Activated naive CD8-positive, alpha-beta T cell (primary cell): ENCODE results near the gene PRSS8.
A peak's percentile ranks its signal among the peaks of the same experiment; 100 is the strongest.

ENCODE experiments used
- H3K27ac Mint-ChIP-seq: one replicate; pipeline ENCODE4 v1.8.0; 2021; ENCODE audit warnings: mixed read lengths
- H3K27me3 Mint-ChIP-seq: one replicate; pipeline ENCODE4 v1.8.0; 2021; ENCODE audit warnings: mixed read lengths
- H3K36me3 Mint-ChIP-seq: one replicate; pipeline ENCODE4 v1.8.0; 2021; ENCODE audit warnings: mixed read lengths
- H3K4me1 Mint-ChIP-seq: one replicate; pipeline ENCODE4 v1.8.0; 2021; ENCODE audit warnings: low read depth, mixed read lengths
- H3K4me3 Mint-ChIP-seq: one replicate; pipeline ENCODE4 v1.8.0; 2021; ENCODE audit warnings: mild to moderate bottlenecking, mixed read lengths
- H3K9me3 Mint-ChIP-seq: one replicate; pipeline ENCODE4 v1.8.0; 2021; ENCODE audit warnings: low read depth, mixed read lengths

PRSS8 gene

GRCh38 chr16:31125844-31126243 is 9.7 kb downstream of the PRSS8 start:
- H3K36me3 Mint-ChIP-seq, result no peaks in the 10 kb centered on the region
- H3K4me3 Mint-ChIP-seq, result no peak overlapping the region
- H3K27me3 Mint-ChIP-seq, result no peaks in the 10 kb centered on the region
- H3K9me3 Mint-ChIP-seq, result no peaks in the 10 kb centered on the region
- peaks cover 2% of the 10 kb centered on the region for H3K4me1 Mint-ChIP-seq
- H3K27ac Mint-ChIP-seq, result no peak overlapping the region

DNA sequence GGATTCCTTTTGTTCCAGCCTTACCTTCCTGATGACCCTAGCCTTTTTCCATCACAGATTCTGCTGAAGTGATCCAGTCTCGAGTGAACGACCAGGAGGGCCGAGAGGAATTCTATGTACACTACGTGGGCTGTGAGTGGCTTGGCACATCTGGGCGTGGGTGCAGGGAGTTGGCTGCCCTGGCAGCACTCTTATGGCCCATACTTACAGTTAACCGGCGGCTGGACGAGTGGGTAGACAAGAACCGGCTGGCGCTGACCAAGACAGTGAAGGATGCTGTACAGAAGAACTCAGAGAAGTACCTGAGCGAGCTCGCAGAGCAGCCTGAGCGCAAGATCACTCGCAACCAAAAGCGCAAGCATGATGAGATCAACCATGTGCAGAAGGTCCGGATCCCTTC is 15.4 kb downstream of the PRSS8 start:
- H3K27ac Mint-ChIP-seq, result no peak overlapping the region
- peaks cover 18% of the 10 kb centered on the region for H3K4me1 Mint-ChIP-seq
- no peaks in the 10 kb centered on the region for H3K36me3 Mint-ChIP-seq
- H3K4me3 Mint-ChIP-seq, result no peak overlapping the region
- H3K27me3 Mint-ChIP-seq, result no peaks in the 10 kb centered on the region
- H3K9me3 Mint-ChIP-seq, result no peaks in the 10 kb centered on the region

GRCh38 chr16:31118223-31119155 is 17.0 kb downstream of the PRSS8 start:
- Mint-ChIP-seq H3K36me3 (no peaks in the 10 kb centered on the region), H3K27me3 (no peaks in the 10 kb centered on the region), H3K4me3 (peak overlapping the region; percentile 95), H3K27ac (peak overlapping the region; percentile 89), H3K9me3 (no peaks in the 10 kb centered on the region), H3K4me1 (peaks cover 20% of the 10 kb centered on the region)

- Mint-ChIP-seq H3K27ac (peak within 1 kb of the TSS; percentile 89), H3K9me3 (no peaks in the 10 kb centered on the region), H3K27me3 (no peaks in the 10 kb centered on the region), H3K4me1 (peaks cover 20% of the 10 kb centered on the region), H3K4me3 (peak within 1 kb of the TSS; percentile 95), H3K36me3 (no peaks in the 10 kb centered on the region)
These were observed 17.9 kb downstream of the PRSS8 start, which contains the start of gene KAT8 for GRCh38 chr16:31117384-31118222. Gene KAT8 (plus strand): TSS chr16:31117664. CDS start chr16:31117682, 18 bp downstream.

DNA sequence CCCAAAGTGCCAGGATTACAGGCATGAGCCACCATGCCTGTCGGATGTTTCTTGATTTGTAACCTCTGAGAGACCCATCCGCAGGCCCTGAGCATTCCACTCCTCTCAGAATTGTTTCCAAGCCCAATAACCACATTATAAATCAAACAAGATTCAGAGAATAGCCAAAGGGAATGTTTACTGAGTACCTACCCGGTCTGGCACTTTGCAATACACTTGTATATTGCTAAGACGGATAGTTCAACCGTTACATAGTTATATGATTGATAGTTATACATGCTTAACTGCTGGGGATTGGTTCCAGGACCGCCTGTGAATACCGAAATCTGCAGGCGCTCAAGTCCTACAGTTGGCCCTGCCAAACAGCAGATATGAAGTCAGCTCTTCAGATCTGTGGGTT is 21.1 kb downstream of the PRSS8 start:
- H3K27ac Mint-ChIP-seq, result peak overlapping the region; percentile 7
- H3K9me3 Mint-ChIP-seq, result no peaks in the 10 kb centered on the region
- H3K4me3 Mint-ChIP-seq, result no peak overlapping the region
- H3K27me3 Mint-ChIP-seq, result no peaks in the 10 kb centered on the region
- no peaks in the 10 kb centered on the region for H3K36me3 Mint-ChIP-seq
- H3K4me1 Mint-ChIP-seq, result peaks cover 23% of the 10 kb centered on the region

DNA sequence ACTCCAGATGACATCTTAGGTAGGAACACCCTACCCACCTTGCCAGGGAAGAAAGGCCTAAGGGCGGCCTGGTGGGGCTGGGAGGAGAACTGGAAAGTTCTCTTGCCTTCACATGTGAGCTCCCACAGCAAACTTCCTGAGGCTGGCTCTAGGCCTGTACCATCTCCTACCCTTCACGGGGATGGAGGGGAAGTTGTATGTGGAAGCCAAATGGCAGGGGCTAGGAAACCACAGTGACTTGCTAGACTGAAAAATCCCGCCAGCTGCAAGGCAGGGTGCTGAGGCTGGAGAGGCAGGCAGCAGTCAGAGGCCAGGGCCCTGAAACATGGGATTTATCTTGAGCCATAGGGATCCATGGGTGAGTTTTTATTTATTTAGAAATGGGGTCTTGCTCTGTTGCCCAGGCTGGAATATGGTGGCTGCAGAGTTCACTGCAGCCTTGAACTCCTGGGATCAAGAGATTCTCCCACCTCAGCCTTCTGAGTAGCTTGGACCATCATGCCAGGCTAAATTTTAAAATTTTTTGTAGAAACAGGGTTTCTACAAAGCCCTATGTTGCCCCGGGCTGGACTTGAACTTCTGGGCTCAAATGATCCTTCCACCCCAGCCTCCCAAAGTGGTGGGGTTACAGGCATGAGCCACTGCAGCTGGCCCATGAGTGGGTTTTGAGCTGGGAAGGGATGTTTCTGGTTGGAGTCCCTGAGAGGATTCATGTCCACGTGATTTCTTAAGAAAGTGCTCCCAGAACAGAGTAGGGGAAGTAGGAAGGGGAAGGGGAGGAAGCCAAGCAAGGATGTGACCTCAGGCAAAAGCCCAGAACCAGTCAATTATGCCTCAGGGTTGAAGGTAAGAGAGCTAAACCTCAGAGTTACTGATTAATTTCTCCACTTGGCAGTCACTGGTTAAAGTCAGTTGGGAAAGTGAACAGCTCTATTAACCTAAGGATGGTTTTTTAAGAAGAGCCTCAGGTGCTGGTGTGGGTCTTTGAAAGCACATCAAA is 22.1 kb downstream of the PRSS8 start:
- Mint-ChIP-seq H3K4me3 (no peak overlapping the region), H3K36me3 (no peaks in the 10 kb centered on the region), H3K27me3 (no peaks in the 10 kb centered on the region), H3K27ac (peak overlapping the region; percentile 58), H3K4me1 (peaks cover 17% of the 10 kb centered on the region), H3K9me3 (no peaks in the 10 kb centered on the region)

DNA sequence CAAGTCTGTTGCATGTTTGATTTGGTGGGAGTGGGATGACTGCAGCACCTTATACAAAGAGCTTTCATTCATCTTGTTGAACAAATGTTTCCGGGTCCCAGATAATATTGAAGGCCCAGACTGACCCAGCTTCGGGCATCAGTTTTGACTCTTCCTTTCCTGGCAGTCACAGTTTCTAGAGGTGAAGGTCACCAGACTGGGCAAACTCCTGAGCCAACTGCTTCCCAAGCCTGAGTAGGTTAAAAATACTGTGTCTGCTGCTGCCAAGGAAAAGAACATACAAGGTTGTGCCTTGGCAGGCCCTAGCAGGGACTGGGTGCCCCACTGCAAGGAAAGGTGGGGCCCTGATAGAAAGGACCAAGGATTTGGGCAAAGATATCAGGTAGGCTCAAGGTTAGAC is 22.8 kb downstream of the PRSS8 start:
- Mint-ChIP-seq H3K9me3 (no peaks in the 10 kb centered on the region), H3K4me3 (no peak overlapping the region), H3K27ac (no peak overlapping the region), H3K4me1 (peaks cover 16% of the 10 kb centered on the region), H3K27me3 (no peaks in the 10 kb centered on the region), H3K36me3 (no peaks in the 10 kb centered on the region)

DNA sequence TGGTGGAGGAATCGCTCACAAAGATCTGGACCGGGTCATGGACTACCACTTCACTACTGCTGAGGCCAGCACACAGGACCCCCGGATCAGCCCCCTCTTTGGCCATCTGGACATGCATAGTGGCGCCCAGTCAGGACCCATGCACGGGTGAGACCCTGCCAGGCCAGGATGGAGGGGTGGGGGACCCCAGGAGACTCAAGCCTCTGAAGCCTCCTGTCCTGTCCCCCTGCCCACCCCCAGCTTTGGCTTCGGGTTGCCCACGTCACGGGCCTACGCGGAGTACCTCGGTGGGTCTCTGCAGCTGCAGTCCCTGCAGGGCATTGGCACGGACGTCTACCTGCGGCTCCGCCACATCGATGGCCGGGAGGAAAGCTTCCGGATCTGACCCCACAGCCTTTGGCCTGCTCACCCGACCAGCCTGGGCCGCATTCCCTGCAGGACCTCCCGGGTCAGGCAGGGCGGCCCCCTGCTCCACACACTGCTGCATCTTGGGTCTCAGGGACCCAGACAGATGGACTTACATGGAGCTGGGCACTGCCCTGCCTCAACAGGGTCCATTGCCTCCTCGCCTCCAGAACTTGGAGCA is 23.6 kb downstream of the PRSS8 start:
- H3K4me1 Mint-ChIP-seq, result peaks cover 20% of the 10 kb centered on the region

GRCh38 chr16:31110106-31111034 is 25.2 kb downstream of the PRSS8 start:
- Mint-ChIP-seq H3K4me3 (peak overlapping the region; percentile 40), H3K36me3 (no peaks in the 10 kb centered on the region), H3K27ac (no peak overlapping the region), H3K9me3 (no peaks in the 10 kb centered on the region), H3K4me1 (peaks cover 20% of the 10 kb centered on the region), H3K27me3 (no peaks in the 10 kb centered on the region)

More for the DNA sequence above, 23.6 kb downstream of the PRSS8 start:
- H3K4me3 Mint-ChIP-seq, result no peak overlapping the region
- H3K27ac Mint-ChIP-seq, result no peak overlapping the region
- no peaks in the 10 kb centered on the region for H3K9me3 Mint-ChIP-seq
- H3K36me3 Mint-ChIP-seq, result no peaks in the 10 kb centered on the region
- no peaks in the 10 kb centered on the region for H3K27me3 Mint-ChIP-seq

DNA sequence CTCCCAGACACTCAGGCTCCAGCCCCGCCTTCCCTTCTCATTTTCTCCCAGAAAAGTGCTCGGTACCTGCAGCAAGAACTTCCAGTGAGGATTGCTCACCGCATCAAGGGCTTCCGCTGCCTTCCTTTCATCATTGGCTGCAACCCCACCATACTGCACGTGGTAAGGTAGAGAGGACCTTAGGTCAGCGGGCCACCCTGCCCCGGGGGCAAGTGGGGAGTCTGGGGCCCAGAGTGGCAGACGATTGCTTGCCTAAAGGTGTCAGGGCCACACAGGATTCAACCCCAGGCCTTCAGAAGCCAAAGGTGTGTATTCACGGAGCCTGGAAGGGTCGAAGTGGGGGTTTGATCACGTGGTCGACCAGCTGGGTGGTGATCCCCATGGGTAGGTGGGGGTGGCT is 25.9 kb downstream of the PRSS8 start:
- H3K27ac Mint-ChIP-seq, result peak overlapping the region; percentile 76
- H3K27me3 Mint-ChIP-seq, result no peaks in the 10 kb centered on the region
- peaks cover 20% of the 10 kb centered on the region for H3K4me1 Mint-ChIP-seq
- no peaks in the 10 kb centered on the region for H3K36me3 Mint-ChIP-seq
- H3K4me3 Mint-ChIP-seq, result peak overlapping the region; percentile 90
- H3K9me3 Mint-ChIP-seq, result no peaks in the 10 kb centered on the region

DNA sequence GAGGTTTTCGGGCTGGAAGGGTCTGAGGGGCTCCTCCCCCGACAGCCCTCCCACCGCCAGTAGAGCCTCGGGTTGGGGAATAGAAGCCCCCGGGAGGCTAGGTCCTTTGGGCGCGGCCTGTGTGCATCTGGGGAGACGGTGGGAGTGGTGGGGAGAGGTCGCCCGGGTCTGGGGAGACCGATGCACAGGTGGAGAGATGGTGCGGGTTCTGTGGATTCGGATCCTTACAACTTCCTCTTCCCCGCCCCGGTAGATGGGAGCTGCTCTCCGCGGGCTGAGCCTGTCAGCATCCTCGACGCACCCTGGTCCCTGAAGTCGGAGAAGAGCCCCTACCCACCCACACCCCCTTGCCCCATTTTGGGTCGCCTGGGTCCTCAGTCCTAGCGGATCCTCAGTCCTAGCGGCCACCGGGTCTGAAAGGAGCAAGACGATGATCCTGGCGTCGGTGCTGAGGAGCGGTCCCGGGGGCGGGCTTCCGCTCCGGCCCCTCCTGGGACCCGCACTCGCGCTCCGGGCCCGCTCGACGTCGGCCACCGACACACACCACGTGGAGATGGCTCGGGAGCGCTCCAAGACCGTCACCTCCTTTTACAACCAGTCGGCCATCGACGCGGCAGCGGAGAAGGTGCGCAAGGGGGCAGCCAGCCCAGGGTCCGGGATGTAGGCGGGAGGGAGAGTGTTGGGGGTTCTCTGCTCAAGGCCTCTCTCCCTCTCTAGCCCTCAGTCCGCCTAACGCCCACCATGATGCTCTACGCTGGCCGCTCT is 26.6 kb downstream of the PRSS8 start:
- H3K9me3 Mint-ChIP-seq, result no peaks in the 10 kb centered on the region
- H3K4me1 Mint-ChIP-seq, result peaks cover 20% of the 10 kb centered on the region
- no peaks in the 10 kb centered on the region for H3K36me3 Mint-ChIP-seq
- H3K4me3 Mint-ChIP-seq, result peak overlapping the region; percentile 90
- H3K27me3 Mint-ChIP-seq, result no peaks in the 10 kb centered on the region
- peak overlapping the region; percentile 22 for H3K27ac Mint-ChIP-seq

- H3K36me3 Mint-ChIP-seq, result no peaks in the 10 kb centered on the region
- no peaks in the 10 kb centered on the region for H3K27me3 Mint-ChIP-seq
- H3K4me1 Mint-ChIP-seq, result peaks cover 18% of the 10 kb centered on the region
- H3K4me3 Mint-ChIP-seq, result peak within 1 kb of the TSS; percentile 90
- H3K9me3 Mint-ChIP-seq, result no peaks in the 10 kb centered on the region
- H3K27ac Mint-ChIP-seq, result peak within 1 kb of the TSS; percentile 93
These were observed 27.3 kb downstream of the PRSS8 start, which contains the start of gene BCKDK for GRCh38 chr16:31108035-31108793. Gene BCKDK (plus strand): TSS chr16:31108386. CDS start chr16:31109224, 838 bp downstream.
